ENCODE measurements around the gene NNT.
"Not testable (repeated sequence)": the region's sequence is repeated elsewhere in the genome, so short reads cannot be mapped to it uniquely, and the experiment has no call there.

The NNT gene

GRCh38 chr5:43631182-43631910 lies 28.4 kb downstream of the NNT start:
- DNase-seq (ENCODE audit: low spot score): peak; percentile 62

GRCh38 chr5:43634621-43635020 lies 31.6 kb downstream of the NNT start:
- no peak for DNase-seq (ENCODE audit: low spot score)

GRCh38 chr5:43635374-43635773 lies 32.4 kb downstream of the NNT start:
- no peak for DNase-seq (ENCODE audit: low spot score)

- no peak for DNase-seq (ENCODE audit: low spot score)
Measured at GRCh38 chr5:43636076-43636475, 33.1 kb downstream of the NNT start.

- DNase-seq (ENCODE audit: low spot score): no peak
Measured at GRCh38 chr5:43637416-43637815, 34.4 kb downstream of the NNT start.

GRCh38 chr5:43638107-43638506 lies 35.1 kb downstream of the NNT start:
- DNase-seq (ENCODE audit: low spot score): no peak

GRCh38 chr5:43638546-43638945 lies 35.6 kb downstream of the NNT start:
- DNase-seq (ENCODE audit: low spot score): no peak

GRCh38 chr5:43639566-43639965 lies 36.6 kb downstream of the NNT start:
- DNase-seq (ENCODE audit: low spot score): no peak

GRCh38 chr5:43642428-43642827 lies 39.4 kb downstream of the NNT start:
- no peak for DNase-seq (ENCODE audit: low spot score)

- DNase-seq (ENCODE audit: low spot score): no peak
Measured at GRCh38 chr5:43643327-43643726, 40.3 kb downstream of the NNT start.

GRCh38 chr5:43643750-43644149 lies 40.8 kb downstream of the NNT start:
- no peak for DNase-seq (ENCODE audit: low spot score)

- no peak for DNase-seq (ENCODE audit: low spot score)
Measured at GRCh38 chr5:43646992-43647391, 44.0 kb downstream of the NNT start.

GRCh38 chr5:43647789-43648188 lies 44.8 kb downstream of the NNT start:
- DNase-seq (ENCODE audit: low spot score): no peak

GRCh38 chr5:43648499-43649124 lies 45.6 kb downstream of the NNT start:
- no peak for DNase-seq (ENCODE audit: low spot score)

GRCh38 chr5:43649256-43649655 lies 46.3 kb downstream of the NNT start:
- no peak for DNase-seq (ENCODE audit: low spot score)

GRCh38 chr5:43652537-43653302 lies 49.7 kb downstream of the NNT start:
- DNase-seq (ENCODE audit: low spot score): no peak

- DNase-seq (ENCODE audit: low spot score): no peak
Measured at GRCh38 chr5:43658509-43658908, 55.5 kb downstream of the NNT start.

- no peak for DNase-seq (ENCODE audit: low spot score)
Measured at GRCh38 chr5:43659075-43659474, 56.1 kb downstream of the NNT start.

GRCh38 chr5:43661102-43661501 lies 58.1 kb downstream of the NNT start:
- DNase-seq (ENCODE audit: low spot score): no peak

- DNase-seq (ENCODE audit: low spot score): no peak
Measured at GRCh38 chr5:43663916-43664315, 60.9 kb downstream of the NNT start.

GRCh38 chr5:43664501-43665040 lies 61.6 kb downstream of the NNT start:
- DNase-seq (ENCODE audit: low spot score): no peak

GRCh38 chr5:43665749-43666148 lies 62.8 kb downstream of the NNT start:
- not testable (repeated sequence) for DNase-seq (ENCODE audit: low spot score)

- DNase-seq (ENCODE audit: low spot score): not testable (repeated sequence)
Measured at GRCh38 chr5:43666728-43667127, 63.7 kb downstream of the NNT start.

Data from iPS-NIHi11 (cell line).